Right kidney (tissue), 1 donor: Measurements from ENCODE around the gene TPRN.

Source experiments
- DNase-seq: peaks from one replicate; pipeline ENCODE4 v3.0.0-alpha.2; 2016

TPRN gene

DNA sequence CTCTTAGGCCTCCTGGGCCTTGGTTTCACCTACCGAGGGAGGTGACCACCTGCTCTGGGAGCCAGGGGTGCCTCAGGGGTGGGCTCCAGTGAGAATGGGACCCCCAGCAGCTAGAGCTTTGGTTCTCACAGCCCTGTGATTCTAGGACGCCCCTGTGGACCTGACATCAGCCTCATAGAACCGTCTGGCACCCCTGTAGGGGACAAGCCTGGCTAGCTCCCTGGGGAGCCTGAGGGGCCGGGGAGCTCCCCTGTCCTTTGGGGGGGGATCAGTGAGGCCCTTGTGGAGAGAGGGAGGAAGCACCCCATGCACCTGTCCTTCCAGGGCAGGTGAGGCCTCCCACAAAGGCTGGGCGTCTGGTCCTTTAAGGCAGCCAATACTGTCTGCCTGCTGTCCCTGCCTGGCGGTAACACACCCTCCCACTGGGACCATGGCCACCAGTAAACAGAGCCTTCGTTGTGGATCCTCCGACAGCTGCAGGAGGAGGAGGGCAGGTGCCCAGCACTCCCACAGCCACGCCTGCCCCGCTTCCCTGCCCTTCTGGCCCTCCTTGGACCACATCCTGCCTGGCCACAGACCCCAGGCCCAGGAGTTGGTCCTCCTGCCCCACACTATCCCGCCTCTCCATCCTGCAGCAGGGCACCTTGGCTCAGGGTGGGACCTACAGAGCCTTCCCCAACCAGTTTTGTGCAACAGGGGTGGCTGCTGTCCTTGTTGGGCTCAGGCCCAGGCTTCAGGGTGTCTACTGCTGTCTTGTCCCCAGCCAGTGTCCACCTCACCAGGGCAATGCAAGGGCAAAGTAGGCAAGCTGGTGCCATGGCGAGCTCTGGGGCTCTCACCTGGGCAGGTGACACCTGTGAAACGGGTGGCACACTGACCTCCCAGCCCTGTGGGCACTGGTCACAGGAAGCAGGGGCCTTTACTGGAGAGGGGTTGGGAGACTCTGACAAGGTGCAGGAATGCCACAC lies 37.5 kb upstream of the TPRN start:
- DNase-seq, result no peak

DNA sequence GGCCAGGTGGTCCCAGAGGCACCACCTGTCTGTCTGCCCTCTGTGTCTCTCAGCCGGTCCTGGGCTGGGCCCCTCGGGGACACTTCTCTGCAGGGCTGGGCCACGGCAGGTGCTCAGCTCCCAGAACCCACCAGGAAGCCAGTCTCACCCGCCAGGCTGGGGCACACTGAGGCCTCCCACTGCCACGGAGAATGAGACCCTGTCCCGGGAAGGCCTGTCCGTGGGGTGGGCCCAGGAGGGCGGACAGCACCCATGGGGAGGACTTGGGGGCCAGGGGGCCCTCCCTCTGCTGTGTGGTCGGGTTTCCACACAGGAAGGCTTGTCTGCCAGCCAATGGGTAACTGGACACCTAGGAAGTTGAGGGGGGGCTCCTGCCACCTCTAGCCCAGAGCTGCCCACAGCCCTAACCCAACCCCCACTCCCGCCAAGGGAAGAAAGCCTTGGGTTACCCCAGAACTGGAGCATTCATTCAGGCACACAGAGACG lies 36.4 kb upstream of the TPRN start:
- no peak for DNase-seq

GRCh38 chr9:137236238-137236935 lies 35.8 kb upstream of the TPRN start:
- peak; percentile 85 for DNase-seq

- no peak for DNase-seq
These were observed 35.1 kb upstream of the TPRN start for GRCh38 chr9:137235424-137236237.

- DNase-seq, result no peak
These were observed 34.4 kb upstream of the TPRN start for GRCh38 chr9:137234758-137235423.

- peak; percentile 38 for DNase-seq
These were observed 33.6 kb upstream of the TPRN start for GRCh38 chr9:137234055-137234697.

GRCh38 chr9:137233143-137233980 lies 32.8 kb upstream of the TPRN start:
- DNase-seq, result no peak

DNA sequence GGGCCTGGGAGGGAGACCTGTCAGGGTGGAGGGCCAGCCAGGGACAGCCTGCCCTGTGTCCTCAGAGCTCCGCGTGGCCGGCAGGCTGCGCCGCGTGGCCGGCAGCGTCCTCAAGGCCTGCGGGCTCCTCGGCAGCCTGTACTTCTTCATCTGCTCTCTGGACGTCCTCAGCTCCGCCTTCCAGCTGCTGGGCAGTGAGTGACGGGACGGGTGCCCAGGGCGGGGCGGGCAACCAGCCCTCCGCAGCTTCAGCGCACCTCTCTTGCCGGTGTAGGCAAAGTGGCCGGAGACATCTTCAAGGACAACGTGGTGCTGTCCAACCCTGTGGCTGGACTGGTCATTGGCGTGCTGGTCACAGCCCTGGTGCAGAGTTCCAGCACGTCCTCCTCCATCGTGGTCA lies 32.0 kb upstream of the TPRN start:
- DNase-seq, result peak; percentile 6

GRCh38 chr9:137232101-137232500 lies 31.6 kb upstream of the TPRN start:
- no peak for DNase-seq

- DNase-seq, result no peak
These were observed 31.0 kb upstream of the TPRN start for GRCh38 chr9:137231372-137232039.

DNA sequence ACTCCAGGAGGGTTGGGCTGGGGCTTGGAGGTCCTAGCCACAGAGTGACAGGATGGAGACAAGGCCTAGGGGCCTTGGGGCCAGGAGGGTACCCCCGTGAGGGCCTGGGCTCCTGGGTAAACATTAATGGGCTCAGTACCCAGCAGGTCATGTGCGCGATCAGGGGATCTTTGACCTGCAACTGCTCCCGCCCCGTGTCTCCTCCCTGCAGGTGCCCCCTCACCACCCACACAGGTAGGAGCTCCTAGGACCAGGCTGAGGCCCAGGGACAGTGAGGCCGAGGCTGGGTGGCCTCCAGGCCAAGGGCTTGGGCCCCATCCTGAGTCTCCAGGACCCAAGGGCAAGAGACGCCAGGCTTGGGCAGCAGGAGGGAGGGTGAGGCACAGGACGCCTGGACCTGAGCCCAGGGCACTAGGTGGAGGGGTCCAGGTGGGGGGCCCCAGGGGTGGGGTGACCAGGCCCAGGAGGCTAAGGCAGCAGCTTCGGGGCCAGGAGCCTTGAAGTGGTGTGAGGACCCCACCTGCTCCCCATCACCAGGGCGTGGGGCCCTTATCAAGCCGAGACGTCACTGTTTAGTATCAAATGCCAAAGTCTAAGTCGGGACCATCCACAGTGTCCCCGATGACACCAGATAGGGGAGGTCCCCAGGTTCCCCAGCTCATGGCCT lies 30.3 kb upstream of the TPRN start, which contains the start of gene SLC34A3:
Gene SLC34A3, plus strand, starts transcription at position 197 of the 667 bp plus-strand sequence. CDS start 802 bp downstream, outside the sequence.
- no peak for DNase-seq

DNA sequence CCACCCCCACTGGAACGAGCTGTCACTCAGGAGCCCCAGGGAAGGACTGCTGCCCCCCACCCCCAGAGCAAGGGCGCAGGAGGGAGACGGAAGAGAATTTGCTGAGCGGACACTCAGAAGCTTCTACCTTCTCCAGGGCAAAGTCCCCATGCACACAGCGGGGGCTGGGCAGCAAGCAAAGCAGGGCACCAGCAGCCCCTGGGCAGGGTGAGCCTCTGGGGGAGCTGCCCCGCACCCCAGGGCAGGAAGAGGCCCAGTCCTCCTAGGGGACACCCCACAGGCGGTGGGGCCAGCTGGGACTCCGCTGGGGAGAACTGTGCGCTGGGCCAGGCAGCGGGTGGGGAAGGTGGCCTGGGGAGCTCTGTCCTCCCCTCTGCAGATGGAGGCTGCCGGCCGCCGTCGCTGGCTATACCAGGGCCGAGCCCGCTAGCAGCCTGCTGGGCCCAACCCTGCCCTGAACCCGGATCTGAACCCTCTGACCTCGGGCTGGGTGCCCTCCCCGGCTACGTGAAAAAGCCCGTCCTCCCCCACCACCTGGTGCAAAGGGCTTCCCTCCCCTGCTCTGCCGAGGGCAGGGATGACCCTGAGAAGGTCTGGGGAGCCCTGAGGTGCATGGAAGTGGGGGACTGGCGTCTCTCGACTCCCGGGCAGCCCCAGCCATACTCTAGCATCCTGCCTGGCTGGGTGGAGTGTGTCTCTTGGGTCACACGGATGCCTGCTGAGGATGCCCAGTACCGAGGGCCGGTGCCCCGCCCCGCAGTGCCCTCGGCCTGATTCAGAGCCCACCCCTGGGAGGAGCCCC lies 29.6 kb upstream of the TPRN start:
- DNase-seq, result no peak

DNA sequence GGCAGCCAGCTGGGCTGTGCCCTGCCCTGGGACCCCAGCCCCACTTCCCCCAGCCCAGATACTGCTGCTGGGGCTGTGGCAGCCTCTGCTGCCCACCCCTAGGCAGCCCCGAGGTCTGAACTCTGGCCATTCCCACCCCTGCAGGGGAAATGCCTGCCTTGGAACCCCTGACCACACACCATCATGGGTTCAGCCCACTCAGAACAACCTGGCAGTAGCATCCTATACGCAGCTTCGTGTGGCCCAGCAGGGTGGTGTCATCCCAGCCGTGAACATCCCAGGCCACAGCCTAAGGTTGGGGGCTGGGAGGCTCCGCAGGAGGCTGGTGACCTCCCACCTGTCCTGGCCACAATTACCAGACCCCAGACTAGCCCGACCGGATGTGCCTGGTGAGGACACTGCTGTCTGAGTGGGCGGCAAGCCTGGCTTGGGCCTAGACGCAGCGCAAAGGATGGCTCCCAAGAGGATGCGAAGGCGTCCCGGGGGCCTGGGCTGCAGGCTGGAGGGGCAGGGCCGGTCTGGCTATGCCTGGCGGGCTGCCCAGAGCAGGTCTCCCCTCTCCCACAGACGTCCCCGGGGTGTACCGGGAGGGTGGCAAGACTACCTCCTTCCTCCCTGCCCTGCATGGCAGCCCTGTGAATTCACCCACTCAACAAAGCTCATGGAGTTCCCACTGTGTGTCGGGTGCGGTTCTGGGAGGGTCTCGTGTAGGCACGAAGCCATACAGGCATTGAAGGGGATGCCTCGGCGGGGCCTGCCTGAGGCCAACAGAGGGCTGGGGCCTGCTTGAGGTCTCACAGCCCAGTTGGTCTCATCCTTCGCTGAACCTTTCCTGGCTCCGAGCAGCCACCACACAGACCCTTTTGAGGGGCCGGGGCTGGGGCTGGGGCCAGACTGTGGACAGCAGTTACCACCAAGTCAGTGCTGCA lies 28.7 kb upstream of the TPRN start:
- DNase-seq, result no peak

DNA sequence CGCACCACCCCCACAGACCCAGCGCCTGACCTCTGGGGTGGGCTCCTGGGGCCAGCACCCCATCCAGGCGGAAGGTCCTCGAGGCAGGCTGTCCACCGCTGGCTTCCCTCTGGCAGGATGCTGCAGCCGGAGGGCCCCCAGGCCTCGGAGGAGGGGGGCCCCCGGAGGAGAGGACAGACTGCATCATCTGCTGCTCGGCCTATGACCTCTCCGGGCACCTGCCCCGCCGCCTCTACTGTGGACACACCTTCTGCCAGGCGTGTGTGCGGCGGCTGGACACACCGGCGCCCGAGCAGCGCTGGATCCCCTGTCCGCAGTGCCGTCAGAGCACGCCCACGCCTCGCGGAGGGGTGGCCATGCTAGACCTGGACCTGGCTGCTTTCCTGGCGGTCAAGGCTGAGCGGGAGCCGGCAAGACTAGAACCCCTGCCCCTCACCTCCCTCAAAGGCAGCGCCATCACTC lies 28.0 kb upstream of the TPRN start:
- no peak for DNase-seq

DNA sequence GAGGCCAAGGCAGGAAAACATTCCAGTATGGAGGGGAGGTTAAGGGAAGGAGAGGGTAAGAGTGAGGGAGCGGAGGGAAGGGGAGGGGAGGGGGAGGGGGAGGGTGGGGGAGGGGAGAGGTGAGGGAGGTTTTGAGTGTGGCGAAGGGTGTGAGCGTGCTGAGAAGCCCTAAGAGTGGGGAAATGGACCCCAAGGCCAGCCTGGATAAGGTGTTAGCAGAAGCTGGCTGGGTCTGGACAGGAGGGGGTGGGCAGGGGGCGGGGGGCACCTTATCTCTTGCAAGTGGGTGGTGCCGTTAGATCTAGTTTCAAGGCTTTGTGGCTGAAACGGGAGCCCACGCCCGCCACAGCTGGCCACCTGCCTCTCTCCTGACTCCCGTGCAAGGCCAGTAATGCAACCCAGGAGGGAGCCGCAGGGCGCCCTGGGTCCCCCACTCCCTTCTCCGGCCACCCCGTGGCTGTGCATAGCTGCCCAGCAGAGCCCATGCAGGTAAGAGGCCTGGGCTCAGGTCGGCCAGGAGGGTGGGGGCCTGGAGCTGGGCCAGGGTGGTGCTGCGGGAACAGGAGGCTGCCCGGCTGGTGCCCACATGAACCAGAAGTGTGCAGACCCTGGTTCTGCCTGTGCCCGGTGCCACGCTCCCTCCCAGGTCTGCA lies 27.4 kb upstream of the TPRN start:
- no peak for DNase-seq
